Measurements from ENCODE around the gene KCNT2.

DNA sequence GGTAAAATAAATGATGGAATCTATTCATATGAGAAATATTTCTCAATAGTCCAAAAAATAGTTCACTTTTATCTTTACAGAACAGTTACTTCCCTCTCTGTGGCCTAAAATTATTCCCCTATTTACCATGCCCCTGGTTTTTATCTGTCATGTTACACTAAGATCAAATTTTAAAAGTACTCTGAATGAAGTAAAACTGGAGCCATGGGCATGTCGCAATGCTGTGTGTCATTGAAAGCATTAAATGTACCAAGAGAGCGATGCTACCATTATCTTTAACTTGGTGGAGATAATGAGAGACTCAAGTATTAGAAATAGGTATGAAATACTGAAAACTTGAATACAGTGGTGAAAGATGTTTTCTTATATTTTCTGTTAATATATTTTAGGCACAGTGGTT, 146.2 kb downstream of the KCNT2 start:
- TF ChIP-seq, protein P1, sequence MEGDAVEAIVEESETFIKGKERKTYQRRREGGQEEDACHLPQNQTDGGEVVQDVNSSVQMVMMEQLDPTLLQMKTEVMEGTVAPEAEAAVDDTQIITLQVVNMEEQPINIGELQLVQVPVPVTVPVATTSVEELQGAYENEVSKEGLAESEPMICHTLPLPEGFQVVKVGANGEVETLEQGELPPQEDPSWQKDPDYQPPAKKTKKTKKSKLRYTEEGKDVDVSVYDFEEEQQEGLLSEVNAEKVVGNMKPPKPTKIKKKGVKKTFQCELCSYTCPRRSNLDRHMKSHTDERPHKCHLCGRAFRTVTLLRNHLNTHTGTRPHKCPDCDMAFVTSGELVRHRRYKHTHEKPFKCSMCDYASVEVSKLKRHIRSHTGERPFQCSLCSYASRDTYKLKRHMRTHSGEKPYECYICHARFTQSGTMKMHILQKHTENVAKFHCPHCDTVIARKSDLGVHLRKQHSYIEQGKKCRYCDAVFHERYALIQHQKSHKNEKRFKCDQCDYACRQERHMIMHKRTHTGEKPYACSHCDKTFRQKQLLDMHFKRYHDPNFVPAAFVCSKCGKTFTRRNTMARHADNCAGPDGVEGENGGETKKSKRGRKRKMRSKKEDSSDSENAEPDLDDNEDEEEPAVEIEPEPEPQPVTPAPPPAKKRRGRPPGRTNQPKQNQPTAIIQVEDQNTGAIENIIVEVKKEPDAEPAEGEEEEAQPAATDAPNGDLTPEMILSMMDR (IDR thresholded peaks at IDR 0.05 in 8 of 11, conservative IDR thresholded peaks at IDR 0.05 in 3 of 11) = no peak
- TF ChIP-seq POLR2A (IDR thresholded peaks at IDR 0.05) (no peak), POLR2AphosphoS5 (IDR thresholded peaks at IDR 0.05) (no peak)

All from spleen (tissue), 7 donors.